GM19455 (cell line): ENCODE measurements around the gene CKM.
"Not testable (repeated sequence)": the region's sequence is repeated elsewhere in the genome, so short reads cannot be mapped to it uniquely, and the experiment has no call there.

Experiments used
- ATAC-seq: cut with Tn5 transposase; IDR thresholded peaks from one replicate; pipeline ENCODE4 v1.9.1; 2021; ENCODE audit not compliant: unreplicated experiment

CKM gene

DNA sequence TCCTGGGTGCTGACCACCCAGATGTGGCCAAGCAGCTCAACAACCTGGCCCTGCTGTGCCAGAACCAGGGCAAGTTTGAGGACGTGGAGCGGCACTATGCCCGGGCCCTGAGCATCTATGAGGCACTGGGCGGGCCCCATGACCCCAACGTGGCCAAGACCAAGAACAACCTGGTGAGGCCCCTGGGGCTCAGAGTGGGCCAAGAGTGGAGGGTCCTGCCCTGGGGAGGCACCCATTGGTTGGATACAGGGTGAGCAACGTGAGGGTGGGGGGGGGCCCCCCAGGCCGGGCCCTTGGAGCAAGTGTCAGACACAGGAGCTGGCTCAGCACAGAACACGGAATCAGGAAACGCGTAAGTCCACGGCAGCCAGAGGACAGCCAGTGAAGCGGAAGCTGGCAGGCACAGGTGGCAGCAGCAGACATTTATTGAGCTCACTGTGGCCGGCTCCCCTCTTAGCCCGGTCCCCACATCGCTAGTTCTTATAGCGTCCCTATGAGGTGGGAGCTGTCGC lies 26.8 kb upstream of the CKM start:
- no peak for ATAC-seq

- no peak for ATAC-seq
Measured at GRCh38 chr19:45349126-45349415, 26.4 kb upstream of the CKM start.

DNA sequence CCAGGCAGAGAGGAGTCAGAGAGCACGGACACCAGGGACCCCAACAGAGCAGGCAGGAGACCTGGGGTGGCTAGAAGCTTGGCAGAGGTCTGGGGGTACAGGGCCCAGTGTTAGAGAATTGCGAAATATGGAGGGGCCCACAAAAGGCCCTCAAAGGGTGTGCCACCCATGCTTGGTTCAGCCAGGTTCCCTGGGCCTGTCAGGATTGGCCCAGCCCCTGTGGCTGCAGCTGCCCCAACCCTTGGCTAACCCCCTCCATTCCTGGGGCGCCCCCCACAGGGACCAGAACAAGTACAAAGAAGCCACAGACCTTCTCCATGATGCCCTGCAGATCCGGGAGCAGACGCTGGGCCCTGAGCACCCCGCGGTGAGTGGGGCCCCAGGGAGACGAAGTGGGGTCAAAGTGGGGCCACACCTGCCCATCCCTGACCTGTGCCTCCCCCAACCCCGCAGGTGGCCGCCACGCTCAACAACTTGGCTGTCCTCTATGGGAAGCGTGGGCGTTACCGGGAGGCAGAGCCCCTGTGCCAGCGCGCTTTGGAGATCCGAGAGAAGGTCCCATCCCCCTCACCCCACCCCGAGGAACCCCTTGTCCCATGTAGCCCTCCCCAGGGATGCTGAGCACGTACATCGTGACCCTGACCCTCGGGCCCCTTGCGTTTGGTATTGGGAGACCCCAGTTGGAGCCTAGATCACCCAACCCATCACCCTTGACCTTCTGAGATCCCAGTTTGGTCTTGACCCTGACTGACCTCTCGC lies 25.9 kb upstream of the CKM start:
- no peak for ATAC-seq

- no peak for ATAC-seq
Measured at GRCh38 chr19:45347570-45348366, 25.1 kb upstream of the CKM start.

- no peak for ATAC-seq
Measured at GRCh38 chr19:45346449-45346848, 23.8 kb upstream of the CKM start.

- ATAC-seq, result no peak
Measured at GRCh38 chr19:45345506-45345860, 22.8 kb upstream of the CKM start.

DNA sequence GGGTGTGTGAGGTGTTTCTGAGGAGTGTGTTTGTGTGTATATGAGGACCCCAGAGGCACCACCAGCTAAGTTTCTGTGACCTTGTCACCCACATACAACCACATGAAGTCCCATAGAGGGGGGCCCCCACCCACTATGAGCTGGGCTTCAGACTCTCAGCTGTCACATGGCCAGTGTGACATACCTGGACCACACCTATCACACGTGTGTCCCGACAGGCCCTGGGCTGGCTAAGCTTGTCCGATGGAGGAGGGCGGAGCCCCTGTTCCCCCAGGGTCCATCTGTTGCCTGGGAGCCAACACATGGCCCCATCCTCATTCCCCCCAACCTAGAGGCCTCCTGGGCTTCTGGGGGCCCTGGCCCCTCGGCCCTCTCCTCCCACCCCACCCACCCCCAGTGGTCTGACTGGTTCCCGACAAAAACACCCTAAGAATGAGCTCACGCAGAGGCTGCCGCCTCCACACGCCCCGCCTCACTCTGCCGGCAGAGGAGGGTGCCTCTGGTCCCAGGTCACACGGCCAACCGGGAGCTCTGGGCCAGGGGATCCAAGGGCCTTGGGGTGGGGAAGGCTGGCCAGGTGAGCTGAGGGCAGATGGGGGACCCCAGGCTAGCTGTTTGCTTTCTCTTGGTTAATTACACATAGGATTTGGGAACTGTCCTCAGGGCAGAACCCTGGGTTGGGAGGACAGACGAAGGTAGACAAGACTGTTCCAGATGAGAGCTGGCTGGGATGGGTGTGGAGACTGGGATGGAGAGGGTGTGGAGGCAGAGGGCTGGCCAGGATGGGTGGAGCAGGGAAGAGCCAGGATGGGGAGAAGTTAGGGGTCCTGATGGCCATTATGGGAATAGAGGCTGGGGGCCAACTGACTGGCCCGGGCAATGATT lies 22.2 kb upstream of the CKM start:
- ATAC-seq, result no peak

DNA sequence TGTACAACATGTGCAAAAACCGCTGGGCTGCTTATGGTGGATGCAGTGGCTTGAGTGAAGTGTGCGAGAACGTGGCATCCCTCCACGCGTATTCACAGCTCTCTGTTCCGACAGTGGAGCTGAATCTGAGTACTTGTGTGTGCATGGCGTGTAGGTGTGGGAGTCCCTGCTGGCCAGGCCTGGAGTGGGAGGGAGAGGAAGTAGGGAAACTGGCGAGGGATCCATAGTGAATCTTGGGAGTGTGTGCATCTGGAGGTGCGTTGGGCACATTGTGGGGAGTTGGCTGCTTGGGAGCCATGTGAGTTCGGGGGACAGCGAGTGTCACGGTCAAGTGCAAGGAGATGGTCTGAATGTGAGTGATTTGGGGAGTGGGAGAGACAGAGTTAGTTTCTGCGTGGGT lies 20.2 kb upstream of the CKM start:
- ATAC-seq, result no peak

GRCh38 chr19:45340899-45341453 lies 18.3 kb upstream of the CKM start:
- ATAC-seq, result no peak

DNA sequence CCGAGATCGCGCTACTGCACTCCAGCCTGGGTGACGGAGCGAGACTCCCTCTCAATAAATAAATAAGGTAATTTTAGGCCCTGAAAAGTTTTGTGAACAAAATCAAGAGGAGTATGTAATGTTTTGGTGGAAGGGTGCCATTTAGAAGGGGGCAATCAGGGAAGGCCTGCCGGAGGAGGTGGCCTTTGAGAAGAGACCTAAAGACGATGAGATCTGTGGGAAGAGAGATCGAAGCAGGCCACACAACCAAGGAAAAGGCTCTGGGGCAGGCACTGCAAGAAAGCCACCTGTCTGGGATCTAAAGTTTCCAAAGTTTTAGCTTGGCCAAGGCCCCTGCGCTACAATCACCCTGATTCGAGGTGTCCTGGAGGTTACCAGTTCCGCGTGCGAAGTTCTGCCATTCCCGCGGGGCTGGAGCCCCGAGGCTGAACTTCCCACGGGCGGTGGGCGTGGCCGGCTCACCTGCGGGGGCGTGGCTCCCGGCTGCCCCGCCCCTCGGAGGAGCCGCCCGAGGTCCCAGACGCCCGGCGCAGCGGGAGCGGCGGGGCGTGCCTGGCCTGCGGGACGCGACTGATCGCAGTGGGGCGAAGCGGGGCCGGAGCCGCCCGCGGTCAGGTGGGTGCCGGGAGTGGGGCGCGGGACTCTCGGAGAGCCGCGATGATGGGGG lies 17.7 kb upstream of the CKM start, which contains the start of gene KLC3:
KLC3 (plus strand) TSS at position 519 of the 667 bp plus-strand sequence. CDS start 4,792 bp downstream, outside the sequence.
- no peak for ATAC-seq

DNA sequence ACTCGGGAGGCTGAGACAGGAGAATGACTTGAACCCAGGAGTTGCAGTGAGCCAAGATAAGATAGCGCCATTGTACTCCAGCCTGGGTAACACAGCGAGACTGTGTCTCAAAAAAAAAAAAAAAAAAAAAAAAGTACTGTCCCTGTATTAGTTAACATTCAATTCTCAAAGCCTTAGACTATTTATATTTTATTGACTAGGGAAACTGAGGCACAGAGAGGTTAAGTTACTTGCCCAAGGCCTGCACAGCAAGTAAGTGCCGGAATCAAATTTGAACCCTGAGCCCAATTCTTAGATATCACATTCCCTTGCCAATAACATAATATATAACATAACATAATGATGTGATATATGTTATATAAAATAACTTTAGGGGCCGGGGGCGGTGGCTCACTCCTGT lies 17.0 kb upstream of the CKM start:
- ATAC-seq, result no peak

- no peak for ATAC-seq
Measured at GRCh38 chr19:45336696-45337251, 14.1 kb upstream of the CKM start.

GRCh38 chr19:45334881-45335280 lies 12.2 kb upstream of the CKM start:
- ATAC-seq, result not testable (repeated sequence)

GRCh38 chr19:45333609-45334303 lies 11.1 kb upstream of the CKM start:
- ATAC-seq, result no peak

GRCh38 chr19:45331411-45331810 lies 8.7 kb upstream of the CKM start:
- no peak for ATAC-seq

DNA sequence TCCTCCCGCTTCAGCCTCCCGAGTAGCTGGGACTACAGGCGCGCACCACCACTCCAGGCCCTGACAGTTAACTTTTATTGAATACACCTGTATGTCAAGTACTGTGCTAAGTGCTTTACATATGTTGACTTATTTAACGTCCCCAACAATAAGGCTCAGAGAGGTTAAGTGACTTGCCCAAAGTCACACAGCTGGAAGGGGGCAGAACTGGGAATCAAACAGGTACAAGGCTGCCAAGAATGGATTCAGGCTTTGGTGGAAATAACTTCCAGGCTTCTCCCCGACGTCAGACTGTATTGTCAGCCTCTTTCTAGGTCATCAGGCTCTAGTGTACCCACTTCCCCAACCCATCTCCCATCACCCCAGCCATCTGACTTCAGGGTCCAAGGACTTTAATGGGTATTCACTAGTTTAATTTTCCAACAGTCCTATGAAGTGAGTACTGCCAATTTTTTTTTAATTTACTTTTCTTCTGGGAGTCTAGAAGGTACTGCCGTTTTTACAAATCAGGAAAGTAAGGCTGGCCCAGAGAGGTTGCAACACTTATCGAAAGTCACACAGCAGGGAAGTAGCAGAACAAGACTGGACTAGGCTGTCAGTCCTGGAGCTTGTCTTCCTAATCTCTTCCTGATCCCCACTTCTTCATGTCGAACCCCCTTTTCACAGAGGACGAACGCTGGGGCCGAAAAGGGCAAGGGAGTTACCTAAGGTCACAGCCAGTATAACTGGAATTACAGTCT lies 4.9 kb upstream of the CKM start:
- ATAC-seq, result no peak

GRCh38 chr19:45324349-45324907 lies 1.8 kb upstream of the CKM start:
- ATAC-seq, result no peak

DNA sequence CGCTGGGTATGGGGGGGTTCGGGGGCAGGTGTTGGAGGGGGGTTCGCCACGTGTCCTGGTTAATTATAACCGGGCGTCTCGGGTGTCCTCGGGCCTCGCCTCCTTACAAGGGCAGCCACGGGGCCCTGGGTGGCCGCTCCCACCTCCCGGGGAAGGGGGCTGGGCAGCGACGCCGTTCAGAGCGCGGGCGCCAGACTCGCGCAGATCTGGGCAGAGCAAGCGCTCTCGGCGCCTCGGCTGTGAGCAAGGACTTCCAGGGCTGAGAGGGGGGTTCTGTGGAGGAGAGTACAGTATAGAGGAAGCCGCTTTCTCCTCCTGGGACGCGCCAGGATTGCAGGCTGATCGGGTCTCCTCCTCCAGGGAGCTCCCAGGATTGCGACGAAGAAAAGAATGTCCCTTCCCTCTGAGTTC lies 1.0 kb upstream of the CKM start:
- no peak for ATAC-seq

- no peak for ATAC-seq
Measured at GRCh38 chr19:45322311-45322710, 364 bp downstream of the CKM start.
